Stimulated activated CD4-positive, alpha-beta T cell treated with anti-CD3 and anti-CD28 coated beads, Interleukin-15, amount 100 ng/mL, for 1 hour (primary cell): Measurements from ENCODE around the gene PLEKHA1.

Experiments used
- DNase-seq, 2 donors: peaks; one replicate each; pipeline ENCODE4 v3.0.0-alpha.2; 2020; ENCODE audit warnings: low read depth in 1 of 2, low spot score in 1 of 2

PLEKHA1 gene

GRCh38 chr10:122420624-122421007 lies 46.1 kb downstream of the PLEKHA1 start:
- no peak for DNase-seq

- no peak for DNase-seq
These were observed 46.6 kb downstream of the PLEKHA1 start for GRCh38 chr10:122421054-122421625.

GRCh38 chr10:122421742-122422141 lies 47.2 kb downstream of the PLEKHA1 start:
- DNase-seq: no peak

GRCh38 chr10:122422266-122422989 lies 47.9 kb downstream of the PLEKHA1 start:
- peak in 1 of 2 donors; percentile 2 for DNase-seq

- DNase-seq: no peak
These were observed 49.6 kb downstream of the PLEKHA1 start for GRCh38 chr10:122424059-122424458.

GRCh38 chr10:122426829-122427228 lies 52.3 kb downstream of the PLEKHA1 start:
- DNase-seq: no peak

- no peak for DNase-seq
These were observed 52.8 kb downstream of the PLEKHA1 start for GRCh38 chr10:122427280-122427679.

GRCh38 chr10:122435212-122435827 lies 60.8 kb downstream of the PLEKHA1 start:
- DNase-seq: no peak

GRCh38 chr10:122441961-122442360 lies 67.5 kb downstream of the PLEKHA1 start:
- no peak for DNase-seq

GRCh38 chr10:122445469-122445868 lies 71.0 kb downstream of the PLEKHA1 start:
- DNase-seq: no peak

- DNase-seq: no peak
These were observed 71.4 kb downstream of the PLEKHA1 start for GRCh38 chr10:122445904-122446303.

- no peak for DNase-seq
These were observed 72.3 kb downstream of the PLEKHA1 start for GRCh38 chr10:122446668-122447423.

- no peak for DNase-seq
These were observed 74.1 kb downstream of the PLEKHA1 start for GRCh38 chr10:122448600-122448999.

GRCh38 chr10:122449153-122449552 lies 74.6 kb downstream of the PLEKHA1 start:
- DNase-seq: no peak

GRCh38 chr10:122450353-122450990 lies 76.0 kb downstream of the PLEKHA1 start:
- no peak for DNase-seq

GRCh38 chr10:122454071-122454470 lies 79.6 kb downstream of the PLEKHA1 start:
- DNase-seq: no peak

GRCh38 chr10:122454603-122455080 lies 80.1 kb downstream of the PLEKHA1 start, which contains the start of gene ARMS2:
Gene ARMS2, plus strand, starts transcription at chr10:122454653. Its CDS starts 75 bp downstream, at chr10:122454728.
- no peak for DNase-seq

- DNase-seq: no peak
These were observed 81.0 kb downstream of the PLEKHA1 start for GRCh38 chr10:122455376-122456079.

- DNase-seq: no peak
These were observed 83.4 kb downstream of the PLEKHA1 start for GRCh38 chr10:122457934-122458333.

- no peak for DNase-seq
These were observed 84.2 kb downstream of the PLEKHA1 start for GRCh38 chr10:122458693-122459092.
